Measurements from ENCODE around the gene TRPV6.

The TRPV6 gene

GRCh38 chr7:142847353-142847752 is 38.2 kb downstream of the TRPV6 start:
- DNase-seq, result no peak

GRCh38 chr7:142842251-142842766 is 43.2 kb downstream of the TRPV6 start:
- no peak for DNase-seq

GRCh38 chr7:142838461-142839213 is 46.9 kb downstream of the TRPV6 start:
- DNase-seq, result no peak

GRCh38 chr7:142836426-142836825 is 49.1 kb downstream of the TRPV6 start:
- no peak for DNase-seq

DNA sequence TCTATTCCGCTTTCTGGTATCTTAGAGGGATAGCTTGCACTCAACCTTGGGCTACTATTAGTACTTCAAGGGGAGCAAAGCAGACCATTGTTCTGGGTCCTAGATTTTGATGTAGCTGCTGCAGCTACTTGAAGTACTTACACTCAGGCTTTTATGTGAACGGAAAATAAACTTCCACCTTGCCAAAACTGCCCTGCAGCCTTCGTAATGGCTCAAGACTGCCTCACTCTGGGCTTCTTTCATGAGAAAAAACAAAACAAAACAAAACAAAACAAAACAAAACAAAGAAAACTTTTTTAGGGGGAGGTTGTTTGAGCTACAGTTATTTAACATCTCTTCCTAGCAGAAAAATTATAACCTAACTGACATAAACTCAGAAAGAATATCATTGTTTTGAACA is 50.1 kb downstream of the TRPV6 start:
- DNase-seq, result no peak

GRCh38 chr7:142833174-142834048 is 52.1 kb downstream of the TRPV6 start:
- no peak for DNase-seq

GRCh38 chr7:142832417-142832816 is 53.1 kb downstream of the TRPV6 start:
- no peak for DNase-seq

DNA sequence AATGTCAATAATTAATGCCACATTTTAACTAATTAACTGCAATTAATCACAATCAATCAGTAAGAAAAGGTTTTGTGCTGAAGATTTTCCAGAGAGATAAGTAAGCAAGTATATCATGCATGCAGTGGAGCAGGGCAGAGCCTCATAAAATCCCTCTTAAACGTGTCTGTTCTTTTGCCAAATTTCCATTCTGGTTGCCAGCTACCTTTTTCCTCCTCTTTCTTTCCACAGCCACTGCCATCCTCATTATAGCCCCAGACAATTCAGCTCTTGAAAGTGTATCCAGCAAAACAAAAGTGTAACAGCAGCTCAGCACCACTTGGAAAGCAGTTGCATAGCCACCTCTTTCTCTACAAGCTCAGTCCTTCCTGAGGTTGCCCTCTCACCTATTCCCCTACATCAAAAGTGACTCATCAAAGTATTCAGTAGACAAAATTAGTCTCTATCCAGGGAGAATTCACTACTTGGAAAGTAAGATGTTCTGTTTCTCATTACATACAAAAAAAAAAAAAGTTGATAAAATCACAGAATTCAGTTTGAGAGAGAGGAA is 57.5 kb downstream of the TRPV6 start:
- no peak for DNase-seq

GRCh38 chr7:142822714-142823113 is 62.8 kb downstream of the TRPV6 start:
- DNase-seq, result no peak

Data from fibroblast of skin of abdomen (primary cell).